ENCODE measurements around the gene IGF1R. TPM values are rescaled to one million over a fixed set of nuclear protein-coding genes. Genes with fewer than 3 reads are reported as not detected.

IGF1R gene
- total and polyA plus RNA-seq, 2 of the 13 experiments (the other 11 are each of a cell fraction or from before 2014, with no cell fraction given) = 15.9 to 18.4 TPM

- TF ChIP-seq SATB2 (CRISPR knock-in tag; IDR thresholded peaks at IDR 0.05) (no peak), ATF2 (CRISPR knock-in tag; IDR thresholded peaks at IDR 0.05) (no peak), KDM1A (CRISPR knock-in tag; IDR thresholded peaks at IDR 0.05) (no peak), ZNF275 (CRISPR knock-in tag; IDR thresholded peaks at IDR 0.05; ENCODE audit: borderline replicate concordance) (no peak), ZNF205 (CRISPR knock-in tag; IDR thresholded peaks at IDR 0.05) (no peak), ZNF329 (CRISPR knock-in tag; IDR thresholded peaks at IDR 0.05; ENCODE audit: low read depth) (no peak), ZNF121 (CRISPR knock-in tag; IDR thresholded peaks at IDR 0.05) (no peak), ZNF792 (CRISPR knock-in tag; IDR thresholded peaks at IDR 0.05) (0 out of 2 replicates have a peak, but pooled peaks have one; percentile 39), HES4 (CRISPR knock-in tag; IDR thresholded peaks at IDR 0.05; ENCODE audit: borderline replicate concordance) (no peak), SOX6 (IDR thresholded peaks at IDR 0.05) (no peak), SOX6 (CRISPR knock-in tag; IDR thresholded peaks at IDR 0.05) (peak; percentile 82), PITX1 (CRISPR knock-in tag; IDR thresholded peaks at IDR 0.05) (peak; percentile 75), SRSF4 (IDR thresholded peaks at IDR 0.05; ENCODE audit: low read depth, low read length, poor library complexity, severe bottlenecking) (no peak), AHDC1 (CRISPR knock-in tag; IDR thresholded peaks at IDR 0.05; ENCODE audit: borderline replicate concordance) (0 out of 2 replicates have a peak, but pooled peaks have one; percentile 37), CBX1 (IDR thresholded peaks at IDR 0.05; ENCODE audit: low read depth) (no peak), CERS6 (CRISPR knock-in tag; IDR thresholded peaks at IDR 0.05) (no peak), ZNF124 (CRISPR knock-in tag; IDR thresholded peaks at IDR 0.05) (no peak), MNT (IDR thresholded peaks at IDR 0.05) (no peak)
These were observed 86.3 kb downstream of the IGF1R start (continued) for GRCh38 chr15:98734466-98735199.
